Mammary epithelial cell (primary cell): Measurements from ENCODE around the gene SMYD3.
"Not testable (repeated sequence)": the region's sequence is repeated elsewhere in the genome, so short reads cannot be mapped to it uniquely, and the experiment has no call there.

Experiments used
- EZH2 ChIP-seq: IDR thresholded peaks from 2 replicates; pipeline ENCODE4 v1.6.1; 2012; ENCODE audit warnings: low read length, inconsistent platforms, borderline replicate concordance
- TF ChIP-seq, protein P1 (sequence below), 2 donors: IDR thresholded peaks in 1 of 2; conservative IDR thresholded peaks in 1 of 2; 2 replicates each; pipeline ENCODE4 v1.5.1; 2011 to 2012; ENCODE audit warnings: inconsistent platforms in 2 of 2, low read length in 2 of 2, mild to moderate bottlenecking in 2 of 2, control low read depth in 1 of 2, low read depth in 1 of 2; ENCODE audit not compliant: insufficient read depth in 1 of 2; ENCODE audit errors: extremely low read depth in 1 of 2

DNA sequence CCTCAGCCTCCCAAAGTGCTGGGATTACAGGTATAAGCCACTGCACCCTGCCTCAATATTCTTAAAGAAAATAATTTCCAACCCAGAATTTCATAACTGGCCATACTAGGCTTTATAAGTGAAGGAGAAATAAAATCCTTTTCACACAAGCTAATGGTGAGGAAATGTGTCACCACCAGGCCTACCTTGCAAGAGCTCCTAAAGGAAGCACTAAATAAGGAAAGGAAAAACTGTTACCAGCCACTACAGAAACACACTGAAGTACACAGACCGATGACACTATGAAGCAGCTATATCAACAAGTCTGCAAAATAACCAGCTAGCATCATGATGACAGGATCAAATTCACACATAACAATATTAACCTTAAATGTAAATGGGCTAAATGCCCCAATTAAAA, 565.3 kb downstream of the SMYD3 start:
- TF ChIP-seq, protein P1, sequence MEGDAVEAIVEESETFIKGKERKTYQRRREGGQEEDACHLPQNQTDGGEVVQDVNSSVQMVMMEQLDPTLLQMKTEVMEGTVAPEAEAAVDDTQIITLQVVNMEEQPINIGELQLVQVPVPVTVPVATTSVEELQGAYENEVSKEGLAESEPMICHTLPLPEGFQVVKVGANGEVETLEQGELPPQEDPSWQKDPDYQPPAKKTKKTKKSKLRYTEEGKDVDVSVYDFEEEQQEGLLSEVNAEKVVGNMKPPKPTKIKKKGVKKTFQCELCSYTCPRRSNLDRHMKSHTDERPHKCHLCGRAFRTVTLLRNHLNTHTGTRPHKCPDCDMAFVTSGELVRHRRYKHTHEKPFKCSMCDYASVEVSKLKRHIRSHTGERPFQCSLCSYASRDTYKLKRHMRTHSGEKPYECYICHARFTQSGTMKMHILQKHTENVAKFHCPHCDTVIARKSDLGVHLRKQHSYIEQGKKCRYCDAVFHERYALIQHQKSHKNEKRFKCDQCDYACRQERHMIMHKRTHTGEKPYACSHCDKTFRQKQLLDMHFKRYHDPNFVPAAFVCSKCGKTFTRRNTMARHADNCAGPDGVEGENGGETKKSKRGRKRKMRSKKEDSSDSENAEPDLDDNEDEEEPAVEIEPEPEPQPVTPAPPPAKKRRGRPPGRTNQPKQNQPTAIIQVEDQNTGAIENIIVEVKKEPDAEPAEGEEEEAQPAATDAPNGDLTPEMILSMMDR (conservative IDR thresholded peaks at IDR 0.05 in 1 of 2, IDR thresholded peaks at IDR 0.05 in 1 of 2; ENCODE audit: extremely low read depth in 1 of 2, insufficient read depth in 1 of 2, low read depth in 1 of 2, low read length in 2 of 2) = not testable (repeated sequence)
- not testable (repeated sequence) for TF ChIP-seq EZH2
